Mesothelial cell of epicardium (in vitro differentiated cells): ENCODE measurements around the gene CASS4. TPM values are rescaled to one million over a fixed set of nuclear protein-coding genes. Genes with fewer than 3 reads are reported as not detected.

Experiments
- DNase-seq, 2 experiments: peaks; one replicate each; pipeline ENCODE4 v3.0.0; 2021; ENCODE audit warnings: low spot score in 2 of 2; ENCODE audit not compliant: unreplicated experiment in 2 of 2
- H3K27ac Mint-ChIP-seq: 2 replicates; pipeline ENCODE4 v1.8.0; 2021; ENCODE audit warnings: mixed read lengths
- H3K27me3 Mint-ChIP-seq: 2 replicates; pipeline ENCODE4 v1.8.0; 2021; ENCODE audit warnings: low read depth, mixed read lengths
- H3K36me3 Mint-ChIP-seq: 2 replicates; pipeline ENCODE4 v1.8.0; 2021; ENCODE audit warnings: mixed read lengths
- H3K4me1 Mint-ChIP-seq: 2 replicates; pipeline ENCODE4 v1.8.0; 2021; ENCODE audit warnings: mixed read lengths
- H3K4me3 Mint-ChIP-seq: 2 replicates; pipeline ENCODE4 v1.8.0; 2021; ENCODE audit warnings: mild to moderate bottlenecking, moderate library complexity, mixed read lengths
- H3K9me3 Mint-ChIP-seq: 2 replicates; pipeline ENCODE4 v1.8.0; 2021; ENCODE audit warnings: mixed read lengths
- total RNA-seq: library from RNA; stranded (reverse); gene quantifications from 3 replicates; pipeline ENCODE4 v1.2.1, GENCODE V29; 2021
- TF ChIP-seq, protein P1 (sequence below): fragments of 200-600 bp; sonication (generic); IDR thresholded peaks from one replicate; pipeline ENCODE4 v1.5.0; 2021; ENCODE audit warnings: antibody characterized with exemption; ENCODE audit not compliant: unreplicated experiment

The CASS4 gene, protein sequence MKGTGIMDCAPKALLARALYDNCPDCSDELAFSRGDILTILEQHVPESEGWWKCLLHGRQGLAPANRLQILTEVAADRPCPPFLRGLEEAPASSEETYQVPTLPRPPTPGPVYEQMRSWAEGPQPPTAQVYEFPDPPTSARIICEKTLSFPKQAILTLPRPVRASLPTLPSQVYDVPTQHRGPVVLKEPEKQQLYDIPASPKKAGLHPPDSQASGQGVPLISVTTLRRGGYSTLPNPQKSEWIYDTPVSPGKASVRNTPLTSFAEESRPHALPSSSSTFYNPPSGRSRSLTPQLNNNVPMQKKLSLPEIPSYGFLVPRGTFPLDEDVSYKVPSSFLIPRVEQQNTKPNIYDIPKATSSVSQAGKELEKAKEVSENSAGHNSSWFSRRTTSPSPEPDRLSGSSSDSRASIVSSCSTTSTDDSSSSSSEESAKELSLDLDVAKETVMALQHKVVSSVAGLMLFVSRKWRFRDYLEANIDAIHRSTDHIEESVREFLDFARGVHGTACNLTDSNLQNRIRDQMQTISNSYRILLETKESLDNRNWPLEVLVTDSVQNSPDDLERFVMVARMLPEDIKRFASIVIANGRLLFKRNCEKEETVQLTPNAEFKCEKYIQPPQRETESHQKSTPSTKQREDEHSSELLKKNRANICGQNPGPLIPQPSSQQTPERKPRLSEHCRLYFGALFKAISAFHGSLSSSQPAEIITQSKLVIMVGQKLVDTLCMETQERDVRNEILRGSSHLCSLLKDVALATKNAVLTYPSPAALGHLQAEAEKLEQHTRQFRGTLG
- 0.67 to 0.78 TPM (median 0.72 TPM) in 3 replicates for total RNA-seq

DNA sequence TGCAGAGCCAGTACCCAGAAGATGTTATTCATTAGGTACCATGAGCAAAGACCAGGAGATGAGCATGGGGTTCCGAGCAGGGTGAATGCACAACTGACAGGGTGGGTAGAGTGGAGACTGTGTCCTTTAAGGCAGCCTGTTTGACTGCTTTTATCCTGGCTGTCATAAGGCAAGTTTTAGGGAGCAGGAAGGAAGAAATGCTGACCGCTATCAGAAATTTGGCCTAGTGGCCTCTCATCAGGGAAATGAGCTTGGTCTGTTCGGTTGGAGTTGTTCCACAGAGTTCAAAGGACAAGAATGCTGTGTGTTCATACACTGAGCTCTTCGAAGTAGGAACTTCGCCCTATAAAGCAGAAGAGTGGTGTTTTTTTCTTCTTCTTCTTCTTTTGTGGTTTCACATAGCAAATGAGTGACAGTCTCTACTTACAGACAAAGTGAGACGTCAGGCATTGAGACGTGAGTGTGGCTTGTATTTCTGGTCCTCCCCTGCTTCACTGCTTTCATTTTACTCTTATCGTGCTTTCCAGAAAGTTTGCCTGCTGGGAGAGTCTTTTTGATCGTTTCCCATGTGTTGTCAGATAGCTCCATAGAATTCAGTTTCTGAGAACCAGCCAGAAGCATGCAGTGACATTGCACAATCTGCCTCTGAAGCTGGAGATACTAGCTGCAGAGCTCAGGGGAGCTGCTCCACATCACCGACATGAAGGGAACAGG, at the start of gene CASS4:
Gene CASS4 (plus strand): TSS at position 502 of the 714 bp plus-strand sequence. CDS start 199 bp downstream, at position 701.
- Mint-ChIP-seq H3K36me3 (peaks cover 21% of the 10 kb centered on the region), H3K27me3 (no peaks in the 10 kb centered on the region), H3K27ac (peak within 1 kb of the TSS; percentile 78), H3K9me3 (no peaks in the 10 kb centered on the region), H3K4me3 (no peak within 1 kb of the TSS), H3K4me1 (no peaks in the 10 kb centered on the region)
- TF ChIP-seq, protein P1, sequence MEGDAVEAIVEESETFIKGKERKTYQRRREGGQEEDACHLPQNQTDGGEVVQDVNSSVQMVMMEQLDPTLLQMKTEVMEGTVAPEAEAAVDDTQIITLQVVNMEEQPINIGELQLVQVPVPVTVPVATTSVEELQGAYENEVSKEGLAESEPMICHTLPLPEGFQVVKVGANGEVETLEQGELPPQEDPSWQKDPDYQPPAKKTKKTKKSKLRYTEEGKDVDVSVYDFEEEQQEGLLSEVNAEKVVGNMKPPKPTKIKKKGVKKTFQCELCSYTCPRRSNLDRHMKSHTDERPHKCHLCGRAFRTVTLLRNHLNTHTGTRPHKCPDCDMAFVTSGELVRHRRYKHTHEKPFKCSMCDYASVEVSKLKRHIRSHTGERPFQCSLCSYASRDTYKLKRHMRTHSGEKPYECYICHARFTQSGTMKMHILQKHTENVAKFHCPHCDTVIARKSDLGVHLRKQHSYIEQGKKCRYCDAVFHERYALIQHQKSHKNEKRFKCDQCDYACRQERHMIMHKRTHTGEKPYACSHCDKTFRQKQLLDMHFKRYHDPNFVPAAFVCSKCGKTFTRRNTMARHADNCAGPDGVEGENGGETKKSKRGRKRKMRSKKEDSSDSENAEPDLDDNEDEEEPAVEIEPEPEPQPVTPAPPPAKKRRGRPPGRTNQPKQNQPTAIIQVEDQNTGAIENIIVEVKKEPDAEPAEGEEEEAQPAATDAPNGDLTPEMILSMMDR, result no peak
- DNase-seq, result no peak

DNA sequence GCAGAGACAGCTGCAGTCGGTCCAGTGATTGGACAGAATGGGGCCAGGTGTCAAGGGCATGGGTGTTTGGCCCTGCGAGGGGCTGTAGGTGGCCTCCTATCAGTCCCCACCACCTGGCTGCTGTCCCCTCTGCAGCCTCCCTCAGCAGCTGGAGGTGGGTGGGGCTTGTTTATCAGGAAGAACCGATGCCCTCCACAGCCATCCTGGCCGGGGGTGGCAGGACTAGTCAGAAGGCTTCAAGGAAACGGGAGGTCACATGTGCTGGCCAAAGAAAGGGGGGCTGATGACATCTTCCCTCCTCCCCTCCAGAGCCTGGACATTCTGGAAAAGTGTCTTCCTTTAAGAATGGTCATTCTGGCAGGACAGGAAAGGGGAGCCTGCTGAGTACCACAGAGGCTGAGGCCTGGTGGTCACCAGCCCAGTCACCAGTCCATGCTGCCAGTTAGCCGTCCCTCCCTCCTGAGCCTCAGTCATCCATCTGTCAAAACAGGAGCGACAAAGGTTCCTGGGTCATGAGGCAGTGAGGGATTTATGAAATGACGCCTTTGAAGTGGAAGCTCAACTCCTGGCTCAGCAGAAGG, 49.1 kb upstream of the CASS4 start:
- no peak for DNase-seq
- H3K4me3 Mint-ChIP-seq, result no peak overlapping the region
- TF ChIP-seq, protein P1, result no peak
- peaks cover 20% of the 10 kb centered on the region for H3K4me1 Mint-ChIP-seq
- peaks cover 24% of the 10 kb centered on the region for H3K36me3 Mint-ChIP-seq
- no peak overlapping the region for H3K27ac Mint-ChIP-seq
- no peaks in the 10 kb centered on the region for H3K9me3 Mint-ChIP-seq
- H3K27me3 Mint-ChIP-seq, result no peaks in the 10 kb centered on the region

DNA sequence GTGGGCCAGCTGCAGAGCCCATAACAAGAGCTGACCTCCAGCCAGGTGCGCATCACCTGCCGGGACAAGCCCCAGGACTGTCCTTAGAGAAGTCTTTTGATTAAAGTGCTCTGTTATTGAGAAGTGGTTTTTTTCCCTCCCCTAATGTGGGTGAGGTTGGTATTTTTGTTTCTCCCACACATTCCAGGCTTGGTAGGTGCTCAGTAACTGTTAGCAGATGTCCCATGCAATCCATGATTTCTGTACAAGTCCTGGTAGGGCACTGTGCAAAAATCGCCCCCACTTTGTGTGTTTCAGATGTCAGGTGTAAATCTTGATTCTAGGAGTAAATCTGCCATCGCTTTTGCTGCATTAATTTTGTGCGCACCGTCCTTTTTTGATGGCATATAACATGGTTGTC, 48.6 kb upstream of the CASS4 start:
- H3K27ac Mint-ChIP-seq, result no peak overlapping the region
- no peaks in the 10 kb centered on the region for H3K9me3 Mint-ChIP-seq
- H3K4me1 Mint-ChIP-seq, result peaks cover 20% of the 10 kb centered on the region
- H3K36me3 Mint-ChIP-seq, result peaks cover 24% of the 10 kb centered on the region
- H3K4me3 Mint-ChIP-seq, result no peak overlapping the region
- TF ChIP-seq, protein P1, result no peak
- DNase-seq, result no peak
- H3K27me3 Mint-ChIP-seq, result no peaks in the 10 kb centered on the region

DNA sequence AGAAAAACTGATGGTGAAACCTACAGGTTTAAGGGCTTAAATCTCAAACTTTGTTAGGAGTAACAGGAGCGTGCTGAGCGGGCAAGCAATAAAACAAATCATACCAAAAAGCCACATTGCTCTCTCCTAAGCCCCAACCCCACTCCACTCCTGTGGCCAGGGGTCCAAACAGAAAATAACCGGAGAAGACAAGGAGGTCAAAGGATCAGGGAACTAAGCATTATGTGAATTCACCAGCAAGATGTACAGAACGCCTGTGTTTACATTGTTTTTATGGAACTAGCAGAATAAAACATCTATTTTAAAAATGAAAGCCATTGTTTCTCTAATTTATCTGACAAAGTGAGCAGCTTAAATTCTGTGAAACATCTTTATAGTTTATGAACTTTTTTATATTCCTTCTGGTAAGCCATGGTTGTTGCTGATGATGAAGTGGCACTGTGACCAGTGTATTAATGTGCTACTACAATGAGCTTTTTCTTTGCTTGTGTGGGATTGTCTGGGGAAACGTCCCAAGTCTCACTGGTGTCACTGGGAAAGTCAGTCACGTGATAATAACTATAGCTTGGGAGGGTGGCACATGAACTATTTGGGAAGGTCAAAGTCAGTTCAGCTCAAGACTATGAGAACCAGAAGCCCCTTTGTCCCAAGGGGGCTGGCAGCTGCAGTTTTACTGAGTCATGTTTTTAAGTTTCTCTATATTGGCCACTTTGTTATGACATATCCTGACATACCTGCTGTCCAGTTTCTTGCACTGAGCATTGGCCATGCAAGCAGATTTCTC, 43.5 kb upstream of the CASS4 start:
- Mint-ChIP-seq H3K4me1 (no peaks in the 10 kb centered on the region), H3K9me3 (no peaks in the 10 kb centered on the region), H3K27ac (no peak overlapping the region), H3K4me3 (no peak overlapping the region), H3K36me3 (peaks cover 25% of the 10 kb centered on the region), H3K27me3 (no peaks in the 10 kb centered on the region)
- TF ChIP-seq, protein P1, result no peak
- DNase-seq, result no peak

- no peaks in the 10 kb centered on the region for H3K4me1 Mint-ChIP-seq
- H3K9me3 Mint-ChIP-seq, result no peaks in the 10 kb centered on the region
- peaks cover 23% of the 10 kb centered on the region for H3K36me3 Mint-ChIP-seq
These were observed 42.9 kb upstream of the CASS4 start for GRCh38 chr20:56369179-56369578.

More at GRCh38 chr20:56369179-56369578, 42.9 kb upstream of the CASS4 start:
- TF ChIP-seq, protein P1, result no peak
- DNase-seq, result no peak
- peak overlapping the region; percentile 53 for H3K27ac Mint-ChIP-seq
- no peak overlapping the region for H3K4me3 Mint-ChIP-seq
- no peaks in the 10 kb centered on the region for H3K27me3 Mint-ChIP-seq
